Heart right ventricle (tissue), 16 donors: ENCODE data around the gene PPIA. TPM values are rescaled to one million over a fixed set of nuclear protein-coding genes. Genes with fewer than 3 reads are reported as not detected.
"Not testable (repeated sequence)": the region's sequence is repeated elsewhere in the genome, so short reads cannot be mapped to it uniquely, and the experiment has no call there.

Source experiments
- ATAC-seq, 8 donors: fragments of 200-7000 bp; cut with Tn5 transposase; one replicate each; pipeline ENCODE4 v1.9.1; 2020; ENCODE audit warnings: mild to moderate bottlenecking in 8 of 8, moderate library complexity in 8 of 8, moderate number of reproducible peaks in 1 of 8
- DNase-seq, 2 donors: peaks; one replicate each; pipeline ENCODE4 v3.0.0-alpha.2; 2020
- H3K27ac ChIP-seq, 10 donors: fragments of 200-600 bp; sonication (generic) in 2 of 10; one replicate each; pipeline versions ENCODE4 v1.5.0 to v1.8.0; 2020 to 2022; ENCODE audit warnings: mild to moderate bottlenecking in 3 of 10
- H3K27me3 ChIP-seq, 7 donors: fragments of 200-600 bp; one replicate each; pipeline ENCODE4 v1.8.0; 2021 to 2022; ENCODE audit warnings: mild to moderate bottlenecking in 2 of 7
- H3K36me3 ChIP-seq, 9 donors: fragments of 200-600 bp; sonication (generic) in 1 of 9; one replicate each; pipeline versions ENCODE4 v1.5.0 to v1.8.0; 2020 to 2022; ENCODE audit warnings: mild to moderate bottlenecking in 2 of 9
- H3K4me1 ChIP-seq, 9 donors: fragments of 200-600 bp; sonication (generic) in 1 of 9; one replicate each; pipeline versions ENCODE4 v1.5.0 to v1.8.0; 2020 to 2022; ENCODE audit warnings: mild to moderate bottlenecking in 4 of 9
- H3K4me3 ChIP-seq, 10 donors: fragments of 200-600 bp; sonication (generic) in 2 of 10; one replicate each; pipeline versions ENCODE4 v1.5.0 to v1.8.0; 2020 to 2022; ENCODE audit warnings: mild to moderate bottlenecking in 7 of 10, moderate library complexity in 2 of 10
- H3K9me3 ChIP-seq, 11 donors: fragments of 200-600 bp in 10 of 11; sonication (generic) in 2 of 11; one replicate each; pipeline versions ENCODE4 v1.5.0 to v1.8.0; 2013 to 2022; ENCODE audit warnings: mild to moderate bottlenecking in 2 of 11, control low read depth in 1 of 11, moderate library complexity in 1 of 11
- WGBS, 2 donors: extraction: QIAGEN DNeasy Blood & Tissue Kit; methylation state at CpG; one replicate each; pipeline ENCODE4 v1.1.7; 2013; ENCODE audit warnings: inconsistent platforms in 1 of 2; 5-methylcytosine and 5-hydroxymethylcytosine counted together
- intact Hi-C, 10 donors: fragments of 100-400 bp; cut with DNase I; formaldehyde crosslinking; loops; one replicate each; pipeline versions ENCODE4 v1.11.1 to v1.14.2; 2022
- polyA plus RNA-seq, 2 donors: library from polyadenylated mRNA; stranded (reverse); fragments of 200-250 nt; gene quantifications; one replicate each; pipeline ENCODE4 v1.2.3, GENCODE V29; 2013
- total RNA-seq, 10 donors: library from RNA; stranded (reverse); fragmentation: NEBNext Ultra II Directional in 3 of 10; extraction: Animal tissue kit (Norgen Biotek cat#: 25700) in 3 of 10; gene quantifications; one replicate each; pipeline versions ENCODE4 v1.2.1 to v1.2.4, GENCODE V29; 2021 to 2023
- TF ChIP-seq, protein P1 (sequence below), 9 donors: fragments of 200-600 bp; sonication (generic) in 2 of 9; IDR thresholded peaks; one replicate each; pipeline versions ENCODE4 v1.5.0 to v1.8.0; 2021 to 2022; ENCODE audit warnings: antibody characterized with exemption in 9 of 9, mild to moderate bottlenecking in 5 of 9, moderate library complexity in 1 of 9
- donor health status: Arrhythmogenic right ventricular cardiomyopathy.
- donor health status: ischemic (EF 13 %, LVEDD 7.1; RV severe dilation, severe dysfunction).
- donor health status: healthy with polysubstance abuse.
- donor health status: DM: no; HTN: yes; CAD: no.
- donor health status: DM: no; HTN: no; CAD: no.
- donor health status: ischemic (EF 25% LVEDD 6.9; RV normal size, moderate dysfunction).
- donor health status: ischemic (EF 25% LVEDD 5.7; RV mildly dilated, moderate dysfunction).
- donor health status: healthy.
- donor health status: DM: yes; HTN: yes; CAD: no.
- donor health status: Ischemic cardiomyopathy.
- donor health status: ischemic (EF 35%, LVEDD 5.7; RV mildly dilated, moderate dysfunction).
- donor health status: nonischemic (EF 11% LVEDD 7.7; RV severe dilation, severe dysfunction).
- donor health status: DM: yes; HTN: yes; CAD: no.
- donor health status: PGD.
- donor health status: ischemic (EF 29% LVEDD 5.4; RV normal size, mild dysfunction).
- donor health status: nonischemic (EF 23%, LVEDD 6.1; RV moderate dilation, normal function).

PPIA gene
- total and polyA plus RNA-seq, 12 donors: 355 to 3,654 (median 438) TPM

DNA sequence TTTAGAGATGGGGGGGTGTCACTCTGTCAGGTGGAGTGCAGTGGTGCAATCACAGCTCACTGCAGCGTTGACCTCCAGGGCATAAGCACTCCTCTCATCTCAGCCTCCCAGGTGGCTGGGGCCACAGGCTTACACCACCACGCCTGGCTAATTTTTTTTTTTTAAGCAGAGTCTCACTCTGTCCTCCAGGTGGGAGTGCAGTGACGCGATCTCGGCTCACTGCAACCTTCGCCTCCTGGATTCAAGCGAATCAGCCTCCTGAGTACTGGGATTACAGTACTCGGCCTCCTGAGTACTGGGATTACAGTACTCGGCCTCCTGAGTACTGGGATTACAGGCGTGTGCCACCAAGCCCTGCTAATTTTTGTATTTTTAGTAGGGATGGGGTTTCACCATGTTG is 23.6 kb upstream of the PPIA start:
- Histone ChIP-seq H3K4me3 (no peak overlapping the region), H3K36me3 (peaks cover 0 to 6% (median 0%) of the 10 kb centered on the region in 9 donors), H3K27ac (no peak overlapping the region), H3K4me1 (peaks cover 17 to 35% (median 29%) of the 10 kb centered on the region in 9 donors), H3K9me3 (no peaks in the 10 kb centered on the region), H3K27me3 (no peaks in the 10 kb centered on the region)
- intact Hi-C loops: no loop called here
- TF ChIP-seq, protein P1, sequence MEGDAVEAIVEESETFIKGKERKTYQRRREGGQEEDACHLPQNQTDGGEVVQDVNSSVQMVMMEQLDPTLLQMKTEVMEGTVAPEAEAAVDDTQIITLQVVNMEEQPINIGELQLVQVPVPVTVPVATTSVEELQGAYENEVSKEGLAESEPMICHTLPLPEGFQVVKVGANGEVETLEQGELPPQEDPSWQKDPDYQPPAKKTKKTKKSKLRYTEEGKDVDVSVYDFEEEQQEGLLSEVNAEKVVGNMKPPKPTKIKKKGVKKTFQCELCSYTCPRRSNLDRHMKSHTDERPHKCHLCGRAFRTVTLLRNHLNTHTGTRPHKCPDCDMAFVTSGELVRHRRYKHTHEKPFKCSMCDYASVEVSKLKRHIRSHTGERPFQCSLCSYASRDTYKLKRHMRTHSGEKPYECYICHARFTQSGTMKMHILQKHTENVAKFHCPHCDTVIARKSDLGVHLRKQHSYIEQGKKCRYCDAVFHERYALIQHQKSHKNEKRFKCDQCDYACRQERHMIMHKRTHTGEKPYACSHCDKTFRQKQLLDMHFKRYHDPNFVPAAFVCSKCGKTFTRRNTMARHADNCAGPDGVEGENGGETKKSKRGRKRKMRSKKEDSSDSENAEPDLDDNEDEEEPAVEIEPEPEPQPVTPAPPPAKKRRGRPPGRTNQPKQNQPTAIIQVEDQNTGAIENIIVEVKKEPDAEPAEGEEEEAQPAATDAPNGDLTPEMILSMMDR (IDR thresholded peaks at IDR 0.05): no peak
- no peak for DNase-seq
- WGBS, 2 donors: 76 to 84% methylated on average over 10 of the region's 10 CpGs
- no peak for ATAC-seq

DNA sequence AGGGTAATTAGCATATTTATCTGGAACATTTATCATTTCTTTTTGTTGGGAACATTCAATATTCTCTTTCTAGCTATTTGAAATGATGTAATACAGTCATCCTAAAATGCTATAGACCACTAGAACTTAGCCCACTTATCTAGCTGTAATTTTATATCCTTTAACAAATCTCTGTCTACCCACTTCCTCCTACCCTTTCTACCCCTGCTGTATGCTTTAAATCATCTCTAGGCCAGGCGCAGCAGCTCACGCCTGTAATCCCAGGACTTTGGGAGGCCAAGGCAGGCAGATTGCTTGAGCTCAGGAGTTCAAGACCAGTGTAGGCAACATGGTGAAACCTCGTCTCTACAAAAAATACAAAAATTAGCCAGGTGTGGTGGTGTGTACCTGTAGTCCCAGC is 22.0 kb upstream of the PPIA start:
- H3K9me3 ChIP-seq, ATAC-seq, intact Hi-C loops, H3K27me3 ChIP-seq, H3K36me3 ChIP-seq, H3K4me3 ChIP-seq, H3K27ac ChIP-seq, DNase-seq: not testable (repeated sequence)
- peaks cover 1 to 19% (median 13%) of the 10 kb centered on the region in 9 donors for H3K4me1 ChIP-seq
- 82 to 84% methylated on average over 3 of the region's 3 CpGs for WGBS, 2 donors

DNA sequence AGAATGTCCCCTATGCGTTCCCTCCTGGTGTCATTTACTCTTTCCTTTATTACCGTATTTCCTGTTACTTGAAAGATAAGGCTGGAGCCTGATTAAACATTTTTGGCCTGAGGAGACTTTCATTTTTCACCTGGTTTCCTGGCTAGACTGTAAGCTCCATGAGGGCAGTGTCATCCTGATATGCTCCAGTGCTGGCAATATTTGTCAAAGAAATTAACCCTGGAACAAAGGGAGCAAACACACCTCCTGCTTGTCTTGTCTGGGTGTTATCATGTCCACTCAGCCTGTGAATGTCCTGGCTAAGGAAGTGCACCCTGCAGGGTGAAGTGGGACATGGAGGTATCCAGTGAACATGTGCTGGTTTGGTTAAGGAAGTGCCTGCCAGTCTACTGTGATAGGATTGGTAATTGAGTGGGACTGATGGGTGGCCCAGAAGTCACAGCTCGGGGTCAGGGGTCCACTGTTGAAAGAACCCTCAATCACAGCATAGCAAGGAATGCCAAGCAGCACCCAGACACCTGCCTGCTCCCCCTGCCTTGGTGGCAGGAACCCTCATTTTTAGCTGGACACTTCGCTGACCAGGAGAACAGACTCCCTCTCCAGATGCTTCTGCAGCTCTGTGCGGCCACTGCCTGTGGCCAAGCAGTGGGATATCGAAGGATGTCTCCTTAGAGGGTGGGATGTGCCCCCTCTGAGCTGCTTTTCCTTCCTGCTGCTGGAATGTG is 20.9 kb upstream of the PPIA start:
- WGBS, 2 donors: 84 to 86% methylated on average over 6 of the region's 6 CpGs
- no peak overlapping the region for H3K27ac ChIP-seq
- intact Hi-C loops: no loop called here

DNA sequence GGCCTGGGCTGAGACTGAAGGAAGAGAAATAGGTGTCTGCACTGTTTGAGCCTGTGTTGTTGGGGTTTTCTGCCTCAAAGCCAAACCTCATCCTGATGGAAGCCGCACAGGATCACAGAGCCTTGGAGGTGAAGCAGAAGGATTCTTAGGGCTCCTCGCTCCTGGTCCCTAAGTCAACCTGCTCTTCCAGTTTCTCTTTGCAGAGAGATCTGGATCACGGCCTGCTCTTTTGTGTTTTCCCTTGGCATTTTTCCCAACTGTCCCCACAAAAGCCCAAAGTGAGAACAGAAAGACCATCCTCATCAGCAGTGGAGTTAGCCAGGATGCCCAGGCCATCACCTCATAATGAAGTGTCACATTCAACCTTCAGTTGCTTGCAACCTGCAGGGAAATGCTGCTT is 20.3 kb upstream of the PPIA start:
- ATAC-seq (no peak), DNase-seq (no peak)
- H3K36me3 ChIP-seq: no peaks in the 10 kb centered on the region
- intact Hi-C loops: no loop called here
- H3K9me3 ChIP-seq: no peaks in the 10 kb centered on the region
- H3K27me3 ChIP-seq: no peaks in the 10 kb centered on the region
- no peak overlapping the region for H3K4me3 ChIP-seq
- H3K27ac ChIP-seq: no peak overlapping the region
- TF ChIP-seq, protein P1 (IDR thresholded peaks at IDR 0.05): no peak
- WGBS, 2 donors: 84% methylated on average over 3 of the region's 3 CpGs
- peaks cover 0 to 1% (median 0%) of the 10 kb centered on the region in 9 donors for H3K4me1 ChIP-seq

More for the DNA sequence above, 20.9 kb upstream of the PPIA start:
- no peak overlapping the region for H3K4me3 ChIP-seq
- no peak for ATAC-seq
- TF ChIP-seq, protein P1 (IDR thresholded peaks at IDR 0.05): no peak
- no peak for DNase-seq
- H3K36me3 ChIP-seq: no peaks in the 10 kb centered on the region
- peaks cover 0 to 8% (median 2%) of the 10 kb centered on the region in 9 donors for H3K4me1 ChIP-seq
- H3K9me3 ChIP-seq: no peaks in the 10 kb centered on the region
- no peaks in the 10 kb centered on the region for H3K27me3 ChIP-seq

DNA sequence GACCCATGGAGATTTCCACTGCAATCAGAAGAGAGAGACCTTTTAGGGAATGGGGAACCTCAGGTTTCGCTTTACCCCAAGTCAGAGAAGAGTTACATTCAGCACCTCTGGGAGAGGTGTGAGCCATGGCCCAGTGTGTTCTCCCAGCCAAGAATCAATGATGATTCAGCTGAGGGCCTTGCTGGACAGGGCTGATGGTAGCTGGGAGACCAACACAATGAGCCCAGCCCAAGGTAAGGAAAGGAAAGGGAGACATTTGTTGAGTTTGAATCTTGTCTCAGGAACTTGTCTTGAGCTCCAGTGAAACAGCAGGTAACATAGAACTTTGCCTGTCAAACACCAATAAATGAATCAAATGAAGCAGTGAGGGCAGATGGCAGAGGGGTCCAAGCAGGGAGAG is 14.0 kb upstream of the PPIA start:
- Histone ChIP-seq H3K27ac (no peak overlapping the region), H3K4me3 (no peak overlapping the region), H3K9me3 (peaks cover 0 to 20% (median 0%) of the 10 kb centered on the region in 11 donors), H3K36me3 (no peaks in the 10 kb centered on the region), H3K27me3 (no peaks in the 10 kb centered on the region), H3K4me1 (no peaks in the 10 kb centered on the region)
- ATAC-seq (no peak), DNase-seq (no peak)
- TF ChIP-seq, protein P1 (IDR thresholded peaks at IDR 0.05): no peak
- intact Hi-C loops: no loop called here
- 97 to 100% methylated on average over 1 of the region's 1 CpG for WGBS, 2 donors
